DMS79 treated with DMSO at 0.1 percent for 48 hours (cell line): ENCODE data around the gene DSN1.
A peak's percentile ranks its signal among the peaks of the same experiment; 100 is the strongest.

Source experiments
- DNase-seq: peaks from one replicate; lab custom pipeline; 2025; lab: John Stamatoyannopoulos, UW

The DSN1 gene

GRCh38 chr20:36754656-36755222, 18.8 kb downstream of the DSN1 start:
- DNase-seq: no peak

GRCh38 chr20:36752582-36752981, 21.0 kb downstream of the DSN1 start:
- no peak for DNase-seq

- peak; percentile 82 for DNase-seq
Measured at GRCh38 chr20:36745927-36746659, 27.5 kb downstream of the DSN1 start, which contains the start of gene NDRG3. Gene NDRG3, minus strand, starts transcription at chr20:36746090. Its CDS starts 24,355 bp downstream, at chr20:36721735.

GRCh38 chr20:36745234-36745926, 28.2 kb downstream of the DSN1 start:
- no peak for DNase-seq

- DNase-seq: no peak
Measured at GRCh38 chr20:36744764-36745191, 28.8 kb downstream of the DSN1 start.

GRCh38 chr20:36744243-36744642, 29.3 kb downstream of the DSN1 start:
- no peak for DNase-seq

- no peak for DNase-seq
Measured at GRCh38 chr20:36742558-36742957, 31.0 kb downstream of the DSN1 start.

- DNase-seq: no peak
Measured at GRCh38 chr20:36741072-36741471, 32.5 kb downstream of the DSN1 start.

- DNase-seq: no peak
Measured at GRCh38 chr20:36737183-36737499, 36.4 kb downstream of the DSN1 start.

- no peak for DNase-seq
Measured at GRCh38 chr20:36736451-36737182, 36.9 kb downstream of the DSN1 start.

GRCh38 chr20:36732456-36732855, 41.1 kb downstream of the DSN1 start:
- no peak for DNase-seq

- no peak for DNase-seq
Measured at GRCh38 chr20:36728986-36729385, 44.6 kb downstream of the DSN1 start.

- DNase-seq: no peak
Measured at GRCh38 chr20:36726168-36726567, 47.4 kb downstream of the DSN1 start.

- no peak for DNase-seq
Measured at GRCh38 chr20:36720510-36720909, 53.1 kb downstream of the DSN1 start.

GRCh38 chr20:36717657-36718056, 55.9 kb downstream of the DSN1 start:
- no peak for DNase-seq

- DNase-seq: no peak
Measured at GRCh38 chr20:36717021-36717420, 56.5 kb downstream of the DSN1 start.

- DNase-seq: no peak
Measured at GRCh38 chr20:36712775-36713174, 60.8 kb downstream of the DSN1 start.

GRCh38 chr20:36709126-36709525, 64.4 kb downstream of the DSN1 start:
- no peak for DNase-seq

- no peak for DNase-seq
Measured at GRCh38 chr20:36703530-36703929, 70.0 kb downstream of the DSN1 start.
